HEK293 (cell line): Measurements from ENCODE around the gene MALSU1.

Experiments
- BCL11B ChIP-seq: fragments of 450-650 bp; formaldehyde crosslinking; IDR thresholded peaks from 2 replicates; pipeline ENCODE4 v1.5.1; 2016; ENCODE audit warnings: low read depth, missing biosample characterization, missing genetic modification characterization
- RBAK ChIP-seq: fragments of 450-650 bp; formaldehyde crosslinking; IDR thresholded peaks from 2 replicates; pipeline ENCODE4 v1.5.1; 2016; ENCODE audit warnings: missing biosample characterization, missing genetic modification characterization
- REST ChIP-seq: fragments of 450-650 bp; formaldehyde crosslinking; IDR thresholded peaks from 2 replicates; pipeline ENCODE4 v1.5.1; 2016; ENCODE audit warnings: missing biosample characterization, missing genetic modification characterization
- ZFP3 ChIP-seq: fragments of 450-650 bp; formaldehyde crosslinking; IDR thresholded peaks from 2 replicates; pipeline ENCODE4 v1.5.1; 2016; ENCODE audit warnings: low read depth, missing biosample characterization, missing genetic modification characterization
- ZNF121 ChIP-seq: fragments of 450-650 bp; formaldehyde crosslinking; IDR thresholded peaks from 2 replicates; pipeline ENCODE4 v1.5.1; 2016; ENCODE audit warnings: missing biosample characterization, missing genetic modification characterization
- ZNF138 ChIP-seq: fragments of 450-650 bp; formaldehyde crosslinking; IDR thresholded peaks from 2 replicates; pipeline ENCODE4 v1.5.1; 2016; ENCODE audit warnings: missing biosample characterization, missing genetic modification characterization, borderline replicate concordance
- ZNF274 ChIP-seq, 2 experiments: fragments of 200-500 bp in 1 of 2; fragments of 450-650 bp in 1 of 2; sonication (Bioruptor generic) in 1 of 2; formaldehyde crosslinking in 1 of 2; IDR thresholded peaks; 2 replicates each; pipeline versions ENCODE4 v1.5.1 to v1.6.1; 2014 to 2016; ENCODE audit warnings: borderline replicate concordance in 1 of 2, inconsistent platforms in 1 of 2, low read length in 1 of 2, missing biosample characterization in 1 of 2, missing genetic modification characterization in 1 of 2
- TF ChIP-seq, protein P1 (sequence below): fragments of 450-650 bp; formaldehyde crosslinking; IDR thresholded peaks from 2 replicates; pipeline ENCODE4 v1.5.1; 2016; ENCODE audit warnings: missing biosample characterization, missing genetic modification characterization
- TF ChIP-seq, protein P2 (sequence below): fragments of 450-650 bp; formaldehyde crosslinking; IDR thresholded peaks from 2 replicates; pipeline ENCODE4 v1.5.1; 2017; ENCODE audit warnings: missing biosample characterization, missing genetic modification characterization
- TF ChIP-seq, protein P3 (sequence below): fragments of 450-650 bp; formaldehyde crosslinking; IDR thresholded peaks from 2 replicates; pipeline ENCODE4 v1.5.1; 2016; ENCODE audit warnings: missing biosample characterization, missing genetic modification characterization

- no peak for TF ChIP-seq ZNF121 (tag by site-specific recombination)
- TF ChIP-seq, protein P1, sequence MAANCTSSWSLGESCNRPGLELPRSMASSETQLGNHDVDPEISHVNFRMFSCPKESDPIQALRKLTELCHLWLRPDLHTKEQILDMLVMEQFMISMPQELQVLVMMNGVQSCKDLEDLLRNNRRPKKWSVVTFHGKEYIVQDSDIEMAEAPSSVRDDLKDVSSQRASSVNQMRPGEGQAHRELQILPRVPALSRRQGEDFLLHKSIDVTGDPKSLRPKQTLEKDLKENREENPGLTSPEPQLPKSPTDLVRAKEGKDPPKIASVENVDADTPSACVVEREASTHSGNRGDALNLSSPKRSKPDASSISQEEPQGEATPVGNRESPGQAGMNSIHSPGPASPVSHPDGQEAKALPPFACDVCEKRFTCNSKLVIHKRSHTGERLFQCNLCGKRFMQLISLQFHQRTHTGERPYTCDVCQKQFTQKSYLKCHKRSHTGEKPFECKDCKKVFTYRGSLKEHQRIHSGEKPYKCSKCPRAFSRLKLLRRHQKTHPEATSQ (tag by site-specific recombination): no peak
- no peak for TF ChIP-seq ZNF138
- TF ChIP-seq ZNF274 (IDR thresholded peaks at IDR 0.05; ENCODE audit: low read length): no peak
- TF ChIP-seq ZNF274 (tag by site-specific recombination; IDR thresholded peaks at IDR 0.05; ENCODE audit: borderline replicate concordance): no peak
- TF ChIP-seq BCL11B: no peak
- TF ChIP-seq REST: no peak
- TF ChIP-seq RBAK (tag by site-specific recombination): no peak
- TF ChIP-seq, protein P2, sequence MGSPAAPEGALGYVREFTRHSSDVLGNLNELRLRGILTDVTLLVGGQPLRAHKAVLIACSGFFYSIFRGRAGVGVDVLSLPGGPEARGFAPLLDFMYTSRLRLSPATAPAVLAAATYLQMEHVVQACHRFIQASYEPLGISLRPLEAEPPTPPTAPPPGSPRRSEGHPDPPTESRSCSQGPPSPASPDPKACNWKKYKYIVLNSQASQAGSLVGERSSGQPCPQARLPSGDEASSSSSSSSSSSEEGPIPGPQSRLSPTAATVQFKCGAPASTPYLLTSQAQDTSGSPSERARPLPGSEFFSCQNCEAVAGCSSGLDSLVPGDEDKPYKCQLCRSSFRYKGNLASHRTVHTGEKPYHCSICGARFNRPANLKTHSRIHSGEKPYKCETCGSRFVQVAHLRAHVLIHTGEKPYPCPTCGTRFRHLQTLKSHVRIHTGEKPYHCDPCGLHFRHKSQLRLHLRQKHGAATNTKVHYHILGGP: no peak
- TF ChIP-seq, protein P3, sequence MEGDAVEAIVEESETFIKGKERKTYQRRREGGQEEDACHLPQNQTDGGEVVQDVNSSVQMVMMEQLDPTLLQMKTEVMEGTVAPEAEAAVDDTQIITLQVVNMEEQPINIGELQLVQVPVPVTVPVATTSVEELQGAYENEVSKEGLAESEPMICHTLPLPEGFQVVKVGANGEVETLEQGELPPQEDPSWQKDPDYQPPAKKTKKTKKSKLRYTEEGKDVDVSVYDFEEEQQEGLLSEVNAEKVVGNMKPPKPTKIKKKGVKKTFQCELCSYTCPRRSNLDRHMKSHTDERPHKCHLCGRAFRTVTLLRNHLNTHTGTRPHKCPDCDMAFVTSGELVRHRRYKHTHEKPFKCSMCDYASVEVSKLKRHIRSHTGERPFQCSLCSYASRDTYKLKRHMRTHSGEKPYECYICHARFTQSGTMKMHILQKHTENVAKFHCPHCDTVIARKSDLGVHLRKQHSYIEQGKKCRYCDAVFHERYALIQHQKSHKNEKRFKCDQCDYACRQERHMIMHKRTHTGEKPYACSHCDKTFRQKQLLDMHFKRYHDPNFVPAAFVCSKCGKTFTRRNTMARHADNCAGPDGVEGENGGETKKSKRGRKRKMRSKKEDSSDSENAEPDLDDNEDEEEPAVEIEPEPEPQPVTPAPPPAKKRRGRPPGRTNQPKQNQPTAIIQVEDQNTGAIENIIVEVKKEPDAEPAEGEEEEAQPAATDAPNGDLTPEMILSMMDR (tag by site-specific recombination): no peak
- no peak for TF ChIP-seq ZFP3 (tag by site-specific recombination)
These were observed 37.7 kb downstream of the MALSU1 start for GRCh38 chr7:23336799-23337283.
